K562 (cell line): ENCODE results near the gene PTPRC. TPM values are rescaled to one million over a fixed set of nuclear protein-coding genes. Genes with fewer than 3 reads are reported as not detected.

ENCODE experiments used
- ATF4 ChIP-seq: fragments of 450-650 bp; formaldehyde crosslinking; IDR thresholded peaks from 2 replicates; pipeline ENCODE4 v1.4.0; 2022; ENCODE audit warnings: mild to moderate bottlenecking, moderate library complexity
- ATF7 ChIP-seq: fragments of 450-650 bp; IDR thresholded peaks from 2 replicates; pipeline ENCODE4 v1.7.1; 2014; ENCODE audit warnings: mild to moderate bottlenecking, moderate library complexity
- CREBBP ChIP-seq: IDR thresholded peaks from one replicate; pipeline ENCODE4 v1.6.1; 2012; ENCODE audit warnings: low read depth, mild to moderate bottlenecking, control low read depth, inconsistent platforms, low read length
- EP400 ChIP-seq: fragments of 450-650 bp; IDR thresholded peaks from 2 replicates; pipeline ENCODE4 v1.6.1; 2017; ENCODE audit warnings: antibody characterized with exemption, mild to moderate bottlenecking, moderate library complexity
- MAZ ChIP-seq, 2 experiments: fragments of 450-650 bp in 1 of 2; sonication (generic) in 1 of 2; formaldehyde crosslinking; IDR thresholded peaks in 1 of 2; conservative IDR thresholded peaks in 1 of 2; 2 replicates each; pipeline versions ENCODE4 v1.4.0 to v1.5.0; 2020; ENCODE audit warnings: mild to moderate bottlenecking in 1 of 2, missing genetic modification reagents in 1 of 2
- MBD2 ChIP-seq: sonication (generic); IDR thresholded peaks from 2 replicates; pipeline ENCODE4 v1.6.1; 2016; ENCODE audit warnings: low read depth, borderline replicate concordance
- POLR2AphosphoS5 ChIP-seq: IDR thresholded peaks from 2 replicates; pipeline ENCODE4 v1.6.1; 2011; ENCODE audit warnings: mild to moderate bottlenecking, low read depth, low read length, moderate library complexity; ENCODE audit not compliant: control insufficient read depth, insufficient read depth
- RAD21 ChIP-seq, 2 experiments: fragments of 250-450 bp in 1 of 2; fragments of 450-650 bp in 1 of 2; sonication (Bioruptor Pico) in 1 of 2; formaldehyde crosslinking in 1 of 2; IDR thresholded peaks in 1 of 2; conservative IDR thresholded peaks in 1 of 2; 2 replicates each; pipeline versions ENCODE4 v1.4.0 to v1.8.0; 2020 to 2022; ENCODE audit warnings: mild to moderate bottlenecking in 2 of 2, moderate library complexity in 1 of 2
- RBM22 ChIP-seq: fragments of 200-400 bp; formaldehyde crosslinking; IDR thresholded peaks from 2 replicates; pipeline ENCODE4 v1.6.1; 2018; ENCODE audit warnings: low read length, low read depth; ENCODE audit not compliant: poor library complexity, severe bottlenecking
- TAL1 ChIP-seq: fragments of 450-650 bp; IDR thresholded peaks from 2 replicates; pipeline ENCODE4 v1.6.1; 2016; ENCODE audit warnings: mild to moderate bottlenecking
- TFAP4 ChIP-seq: sonication (generic); formaldehyde crosslinking; IDR thresholded peaks from 2 replicates; pipeline ENCODE4 v1.8.0; 2022; ENCODE audit warnings: missing genetic modification reagents, mild to moderate bottlenecking, moderate library complexity, borderline replicate concordance
- THAP7 ChIP-seq: fragments of 250-450 bp; sonication (Bioruptor Pico); IDR thresholded peaks from 2 replicates; pipeline ENCODE4 v1.5.0; 2021
- ZBTB11 ChIP-seq, 3 experiments: fragments of 200-800 bp in 1 of 3; fragments of 250-450 bp in 1 of 3; fragments of 450-650 bp in 1 of 3; sonication (Bioruptor Pico) in 1 of 3; sonication (Bioruptor generic) in 1 of 3; formaldehyde crosslinking in 1 of 3; IDR thresholded peaks; 2 replicates each; pipeline versions ENCODE4 v1.6.1 to v1.8.0; 2016 to 2022; ENCODE audit warnings: mild to moderate bottlenecking in 2 of 3, missing genetic modification characterization in 2 of 3, missing compliant biosample characterization in 1 of 3, moderate library complexity in 1 of 3
- ZMIZ1 ChIP-seq, 2 experiments: fragments of 150-350 bp in 1 of 2; IDR thresholded peaks; 2 replicates each; pipeline ENCODE4 v1.6.1; 2012 to 2016; ENCODE audit warnings: low read depth in 2 of 2, low read length in 2 of 2, mild to moderate bottlenecking in 1 of 2, moderate library complexity in 1 of 2
- ZNF695 ChIP-seq: fragments of 450-650 bp; formaldehyde crosslinking; IDR thresholded peaks from 2 replicates; pipeline ENCODE4 v1.4.0; 2020; ENCODE audit warnings: mild to moderate bottlenecking, moderate library complexity
- ZNF780A ChIP-seq: fragments of 250-450 bp; sonication (Bioruptor Pico); IDR thresholded peaks from 2 replicates; pipeline ENCODE4 v1.5.0; 2021; ENCODE audit warnings: mild to moderate bottlenecking
- polyA plus RNA-seq, 8 experiments: library from polyadenylated mRNA; depleted of rRNA in 4 of 8; stranded (reverse) in 5 of 8; unstranded in 3 of 8; fragments of >200 nt; fragmentation: Nextera tagmentation in 2 of 8; fragmentation: Illumina TruSeq in 1 of 8; extraction: Ambion mirVana in 2 of 8; extraction: Trizol in 1 of 8; gene quantifications; 2 replicates each; pipeline versions ENCODE4 v1.2.1 to v1.2.3, GENCODE V29; 2011 to 2014; ENCODE audit warnings: inconsistent platforms in 1 of 8, missing spikeins in 1 of 8
- total RNA-seq, 7 experiments: library from RNA; depleted of rRNA in 6 of 7; stranded (reverse); fragments of >200 nt in 6 of 7; fragmentation: Illumina TruSeq in 2 of 7; extraction: Trizol in 2 of 7; gene quantifications; 2 replicates each; pipeline versions ENCODE4 v1.2.1 to v1.2.3, GENCODE V29; 2011 to 2021; ENCODE audit warnings: low replicate concordance in 1 of 7

PTPRC gene
- total and polyA plus RNA-seq, 9 of the 15 experiments (the other 6 are each of a cell fraction or from before 2014, with no cell fraction given) = 7.1 to 107 (median 62.9) TPM

- TF ChIP-seq ATF7 (peak; percentile 69; the same call in 1 of the 2 replicates), RAD21 (CRISPR knock-in tag; conservative IDR thresholded peaks at IDR 0.05 in 1 of 2, IDR thresholded peaks at IDR 0.05 in 1 of 2) (peak; percentile 44 to 54), ZBTB11 (CRISPR knock-in tag; IDR thresholded peaks at IDR 0.05) (0 out of 6 replicates have a peak, but pooled peaks of 1 of the 3 experiments have one; percentile 27), ZMIZ1 (IDR thresholded peaks at IDR 0.05; ENCODE audit: low read depth in 2 of 2, low read length in 2 of 2) (0 out of 4 replicates have a peak, but pooled peaks of 1 of the 2 experiments have one; percentile 42), POLR2AphosphoS5 (peak; percentile 57; the same call in 1 of the 2 replicates), MAZ (CRISPR knock-in tag; conservative IDR thresholded peaks at IDR 0.05 in 1 of 2, IDR thresholded peaks at IDR 0.05 in 1 of 2) (0 out of 4 replicates have a peak, but pooled peaks of 1 of the 2 experiments have one; percentile 26), ZNF780A (CRISPR knock-in tag) (no peak), MBD2 (peak; percentile 19; the same call in 1 of the 2 replicates), CREBBP (no peak), THAP7 (no peak), TAL1 (peak; percentile 86), ZNF695 (no peak), ATF4 (CRISPR knock-in tag) (peak; percentile 86), TFAP4 (0 out of 2 replicates have a peak, but pooled peaks have one; percentile 16), EP400 (peak; percentile 41; the same call in 1 of the 2 replicates), RBM22 (no peak)
These were observed 5.1 kb upstream of the PTPRC start (continued) for GRCh38 chr1:198633675-198634121.
